ENCODE results near the gene NCKAP1. TPM values are rescaled to one million over a fixed set of nuclear protein-coding genes. Genes with fewer than 3 reads are reported as not detected.
A peak's percentile ranks its signal among the peaks of the same experiment; 100 is the strongest.

Gene NCKAP1
- total and polyA plus RNA-seq, 2 experiments from 2014 or later = 81.7 to 90.4 TPM

- Histone ChIP-seq H3K4me3 (no peak overlapping the region), H3K4me1 (ENCODE audit: low read depth) (peaks cover 1% of the 10 kb centered on the region), H3K27me3 (no peaks in the 10 kb centered on the region), H3K36me3 (peaks cover 39% of the 10 kb centered on the region), H3K9me3 (ENCODE audit: low read depth) (no peaks in the 10 kb centered on the region), H3K27ac (peak overlapping the region; percentile 8)
- no peak for DNase-seq (ENCODE audit: low read depth in 1 of 2, low spot score in 1 of 2)
- no peak for TF ChIP-seq CTCF (IDR thresholded peaks at IDR 0.05; ENCODE audit: low read depth, low read length)
Measured at GRCh38 chr2:182921234-182921633, 117.0 kb downstream of the NCKAP1 start.

- no peak overlapping the region for H3K4me3 ChIP-seq
- no peak for TF ChIP-seq CTCF (IDR thresholded peaks at IDR 0.05; ENCODE audit: low read depth, low read length)
- peaks cover 7% of the 10 kb centered on the region for H3K4me1 ChIP-seq (ENCODE audit: low read depth)
- H3K36me3 ChIP-seq = peaks cover 34% of the 10 kb centered on the region
- H3K9me3 ChIP-seq (ENCODE audit: low read depth) = no peaks in the 10 kb centered on the region
- H3K27me3 ChIP-seq = no peaks in the 10 kb centered on the region
- peak overlapping the region; percentile 8 for H3K27ac ChIP-seq
- no peak for DNase-seq (ENCODE audit: low read depth in 1 of 2, low spot score in 1 of 2)
Measured at GRCh38 chr2:182920631-182921056, 117.6 kb downstream of the NCKAP1 start.

- Histone ChIP-seq H3K36me3 (peaks cover 29% of the 10 kb centered on the region), H3K27me3 (no peaks in the 10 kb centered on the region), H3K9me3 (ENCODE audit: low read depth) (no peaks in the 10 kb centered on the region), H3K27ac (no peak overlapping the region), H3K4me3 (no peak overlapping the region), H3K4me1 (ENCODE audit: low read depth) (peaks cover 12% of the 10 kb centered on the region)
- no peak for DNase-seq (ENCODE audit: low read depth in 1 of 2, low spot score in 1 of 2)
- TF ChIP-seq CTCF (IDR thresholded peaks at IDR 0.05; ENCODE audit: low read depth, low read length) = no peak
Measured at GRCh38 chr2:182920089-182920488, 118.2 kb downstream of the NCKAP1 start.

- peaks cover 23% of the 10 kb centered on the region for H3K36me3 ChIP-seq
Measured at GRCh38 chr2:182918961-182919652, 119.2 kb downstream of the NCKAP1 start.

GRCh38 chr2:182917924-182918323 lies 120.3 kb downstream of the NCKAP1 start:
- peaks cover 15% of the 10 kb centered on the region for H3K36me3 ChIP-seq
- H3K27ac ChIP-seq = no peak overlapping the region
- no peaks in the 10 kb centered on the region for H3K9me3 ChIP-seq (ENCODE audit: low read depth)
- H3K4me1 ChIP-seq (ENCODE audit: low read depth) = peaks cover 18% of the 10 kb centered on the region
- DNase-seq (ENCODE audit: low read depth in 1 of 2, low spot score in 1 of 2) = no peak
- TF ChIP-seq CTCF (IDR thresholded peaks at IDR 0.05; ENCODE audit: low read depth, low read length) = no peak
- H3K4me3 ChIP-seq = no peak overlapping the region
- H3K27me3 ChIP-seq = no peaks in the 10 kb centered on the region

More at GRCh38 chr2:182918961-182919652, 119.2 kb downstream of the NCKAP1 start:
- Histone ChIP-seq H3K4me1 (ENCODE audit: low read depth) (peaks cover 18% of the 10 kb centered on the region), H3K27me3 (no peaks in the 10 kb centered on the region), H3K27ac (no peak overlapping the region), H3K9me3 (ENCODE audit: low read depth) (no peaks in the 10 kb centered on the region), H3K4me3 (no peak overlapping the region)
- no peak for DNase-seq (ENCODE audit: low read depth in 1 of 2, low spot score in 1 of 2)
- no peak for TF ChIP-seq CTCF (IDR thresholded peaks at IDR 0.05; ENCODE audit: low read depth, low read length)

Measured in cardiac muscle cell (in vitro differentiated cells and primary cell).